Thoracic aorta (tissue), 2 donors: ENCODE data around the gene BCL2L2. TPM values are rescaled to one million over a fixed set of nuclear protein-coding genes. Genes with fewer than 3 reads are reported as not detected.

Experiments
- ATAC-seq: fragments of 150-250 bp; one replicate; pipeline ENCODE4 v1.8.0; 2017; ENCODE audit warnings: low read depth; ENCODE audit not compliant: insufficient number of reproducible peaks, low FRiP score
- DNase-seq: peaks from one replicate; pipeline ENCODE4 v3.0.0-alpha.2; 2020; ENCODE audit warnings: low spot score
- H3K27ac ChIP-seq, 2 donors: fragments of 200-600 bp; sonication (generic); 1 replicate in 1 of 2; 2 replicates in 1 of 2; pipeline ENCODE4 v1.5.1; 2016; ENCODE audit warnings: mild to moderate bottlenecking in 2 of 2, moderate library complexity in 2 of 2
- H3K27me3 ChIP-seq: fragments of 200-600 bp; sonication (generic); replicated peaks from 2 replicates; pipeline ENCODE4 v1.6.0; 2016; ENCODE audit warnings: mild to moderate bottlenecking; ENCODE audit not compliant: insufficient read depth
- H3K36me3 ChIP-seq: fragments of 200-600 bp; sonication (generic); one replicate; pipeline ENCODE4 v1.5.1; 2016
- H3K4me1 ChIP-seq, 2 donors: fragments of 200-600 bp; sonication (generic); 1 replicate in 1 of 2; 2 replicates in 1 of 2; pipeline versions ENCODE4 v1.5.1 to v1.6.0; 2016; ENCODE audit warnings: low read depth in 2 of 2, mild to moderate bottlenecking in 1 of 2; ENCODE audit not compliant: control insufficient read depth in 1 of 2
- H3K4me3 ChIP-seq: fragments of 200-600 bp; sonication (generic); 2 replicates; pipeline ENCODE4 v1.5.1; 2016; ENCODE audit warnings: mild to moderate bottlenecking
- H3K9me3 ChIP-seq: fragments of 200-600 bp; sonication (generic); 2 replicates; pipeline ENCODE4 v1.5.1; 2016
- CTCF ChIP-seq: fragments of 200-600 bp; sonication (generic); IDR thresholded peaks from one replicate; pipeline ENCODE4 v1.5.1; 2019; ENCODE audit warnings: antibody characterized with exemption
- total RNA-seq, 2 donors: library from RNA; depleted of rRNA; stranded (reverse); fragments of >200 nt; gene quantifications; one replicate each; pipeline versions ENCODE4 v1.1.0 to v1.2.3, GENCODE V29; 2016

The BCL2L2 gene
- total RNA-seq, 2 donors from 2014 or later = 50.6 to 74.4 TPM

DNA sequence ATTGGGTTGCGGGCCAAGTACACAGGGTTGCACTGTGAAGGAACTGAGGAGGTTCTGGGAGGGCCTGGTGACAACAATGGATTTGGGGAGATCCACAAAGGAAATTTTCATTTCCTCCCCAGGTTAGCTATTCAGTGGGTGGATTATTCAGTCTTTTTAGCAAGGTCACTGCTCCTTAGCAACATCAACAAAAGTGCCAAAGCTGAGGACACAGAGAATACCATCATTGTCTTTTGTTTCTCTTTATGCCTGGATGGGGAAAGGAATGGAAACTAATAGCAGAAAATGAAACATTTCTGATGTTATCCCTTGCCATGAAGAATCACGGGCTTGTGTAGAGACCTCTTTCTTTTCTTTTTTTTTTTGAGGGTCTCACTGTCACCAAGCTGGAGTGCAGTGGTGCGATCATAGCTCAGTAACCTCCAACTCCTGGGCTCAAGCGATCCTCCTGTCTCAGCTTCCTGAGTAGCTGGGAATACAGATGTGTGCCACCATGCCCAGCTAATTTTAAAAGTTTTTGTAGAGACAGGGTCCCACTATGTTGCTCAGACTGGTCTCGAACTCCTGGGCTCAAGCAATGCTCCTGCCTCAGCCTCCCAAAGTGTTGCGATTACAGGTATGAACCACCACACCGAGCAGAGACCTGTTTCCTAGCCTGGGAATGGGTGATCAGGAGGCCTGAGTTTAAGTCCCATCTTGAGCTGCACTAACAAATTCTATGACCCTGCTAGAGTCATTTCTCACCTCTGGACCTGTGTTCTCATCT, 10.4 kb upstream of the BCL2L2 start:
- Histone ChIP-seq H3K36me3 (no peaks in the 10 kb centered on the region), H3K4me1 (peaks cover 5 to 29% of the 10 kb centered on the region in 2 donors), H3K4me3 (no peak overlapping the region), H3K9me3 (no peaks in the 10 kb centered on the region), H3K27me3 (no peaks in the 10 kb centered on the region), H3K27ac (no peak overlapping the region)
- ATAC-seq = no peak
- no peak for TF ChIP-seq CTCF
- no peak for DNase-seq

DNA sequence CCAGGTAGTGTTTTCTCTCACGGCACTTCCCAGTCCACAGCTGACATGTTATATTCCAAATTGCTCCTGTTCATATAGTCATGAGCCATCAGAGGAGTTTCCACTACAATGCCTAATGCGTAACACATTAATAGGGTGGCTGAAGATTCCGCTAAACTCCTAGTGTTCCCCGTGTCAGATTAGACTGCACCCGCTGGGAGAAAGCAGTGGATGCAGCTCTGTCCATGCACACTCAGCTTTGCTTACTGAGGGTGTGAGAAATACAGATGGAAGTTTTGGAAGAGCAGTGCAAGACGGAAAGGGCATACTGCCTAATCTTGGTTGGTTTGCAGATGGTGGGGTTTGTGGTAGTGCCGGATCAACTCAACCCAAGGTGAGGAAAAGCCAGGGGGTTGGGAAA, 9.5 kb upstream of the BCL2L2 start:
- ATAC-seq (no peak), DNase-seq (no peak)
- no peaks in the 10 kb centered on the region for H3K27me3 ChIP-seq
- no peak for TF ChIP-seq CTCF
- H3K36me3 ChIP-seq = no peaks in the 10 kb centered on the region
- H3K4me1 ChIP-seq = peaks cover 5 to 29% of the 10 kb centered on the region in 2 donors
- no peaks in the 10 kb centered on the region for H3K9me3 ChIP-seq
- H3K4me3 ChIP-seq = no peak overlapping the region
- no peak overlapping the region for H3K27ac ChIP-seq

GRCh38 chr14:23297611-23298277, 8.9 kb upstream of the BCL2L2 start:
- Histone ChIP-seq H3K27ac (no peak overlapping the region), H3K4me1 (peaks cover 5 to 30% of the 10 kb centered on the region in 2 donors), H3K9me3 (no peaks in the 10 kb centered on the region), H3K27me3 (no peaks in the 10 kb centered on the region), H3K36me3 (no peaks in the 10 kb centered on the region), H3K4me3 (no peak overlapping the region)
- DNase-seq (no peak), ATAC-seq (no peak)
- TF ChIP-seq CTCF = no peak

DNA sequence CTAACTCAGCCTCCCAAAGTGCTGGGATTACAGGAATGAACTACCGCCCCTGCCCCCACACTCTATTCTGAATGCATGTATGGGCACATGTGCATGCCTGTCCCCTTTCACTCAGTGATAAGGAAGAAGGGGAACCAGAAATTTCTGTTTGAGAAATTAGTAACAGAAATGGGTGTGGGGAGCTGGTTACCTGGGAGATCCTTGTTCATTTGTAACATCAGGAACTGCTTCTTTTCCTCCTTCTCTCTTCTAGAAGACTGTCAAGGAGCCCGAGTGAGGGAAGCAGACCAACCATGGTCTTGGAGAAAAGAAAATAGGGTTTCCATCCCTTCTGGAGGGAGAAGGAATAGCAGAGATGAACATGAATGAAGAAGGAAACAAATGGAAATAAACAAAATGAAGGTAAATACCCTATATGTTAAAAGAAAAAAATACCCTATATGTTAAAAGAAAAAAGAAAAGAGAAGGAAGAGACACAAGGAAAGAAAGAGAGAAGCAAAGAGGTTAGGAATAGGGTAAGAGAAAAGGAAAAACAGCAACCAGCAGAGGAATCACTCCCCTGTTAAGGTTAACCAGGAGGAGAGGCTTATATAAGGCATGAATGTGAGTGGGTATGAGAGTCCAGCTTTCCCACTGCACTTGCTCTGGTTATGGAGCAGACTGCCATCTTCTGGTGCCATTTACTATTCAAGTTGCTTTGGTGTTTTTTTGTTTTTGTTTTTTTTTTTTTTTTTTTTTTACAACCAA, 7.2 kb upstream of the BCL2L2 start:
- H3K4me3 ChIP-seq = no peak overlapping the region
- H3K9me3 ChIP-seq = no peaks in the 10 kb centered on the region
- no peaks in the 10 kb centered on the region for H3K36me3 ChIP-seq
- H3K27me3 ChIP-seq = no peaks in the 10 kb centered on the region
- DNase-seq (no peak), ATAC-seq (no peak)
- H3K4me1 ChIP-seq = peaks cover 5 to 36% of the 10 kb centered on the region in 2 donors
- no peak for TF ChIP-seq CTCF
- H3K27ac ChIP-seq = peak overlapping the region; percentile 10 to 98
